HG03039 (cell line): ENCODE measurements around the gene NNAT.
"Not testable (repeated sequence)": the region's sequence is repeated elsewhere in the genome, so short reads cannot be mapped to it uniquely, and the experiment has no call there.

Experiments used
- ATAC-seq: cut with Tn5 transposase; IDR thresholded peaks from one replicate; pipeline ENCODE4 v1.9.1; 2021; ENCODE audit warnings: mild to moderate bottlenecking, moderate library complexity; ENCODE audit not compliant: unreplicated experiment

The NNAT gene

DNA sequence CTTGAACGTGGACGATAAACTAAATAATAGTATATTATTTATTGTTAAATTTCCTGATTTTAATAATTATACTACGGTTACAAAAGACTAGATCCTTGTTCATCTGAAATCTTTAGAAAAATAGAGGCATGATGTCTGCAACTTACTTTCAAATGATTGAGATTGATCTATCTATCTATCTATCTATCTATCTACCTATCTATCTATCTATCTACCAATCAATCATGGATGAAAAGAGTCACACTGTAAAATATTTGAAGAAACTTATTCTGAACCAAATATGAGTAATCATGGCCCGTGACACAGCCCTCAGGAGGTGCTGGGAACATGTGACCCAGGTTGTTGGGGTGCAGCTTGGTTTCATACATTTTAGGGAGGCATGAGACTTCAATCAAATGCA, 18.4 kb downstream of the NNAT start:
- no peak for ATAC-seq

DNA sequence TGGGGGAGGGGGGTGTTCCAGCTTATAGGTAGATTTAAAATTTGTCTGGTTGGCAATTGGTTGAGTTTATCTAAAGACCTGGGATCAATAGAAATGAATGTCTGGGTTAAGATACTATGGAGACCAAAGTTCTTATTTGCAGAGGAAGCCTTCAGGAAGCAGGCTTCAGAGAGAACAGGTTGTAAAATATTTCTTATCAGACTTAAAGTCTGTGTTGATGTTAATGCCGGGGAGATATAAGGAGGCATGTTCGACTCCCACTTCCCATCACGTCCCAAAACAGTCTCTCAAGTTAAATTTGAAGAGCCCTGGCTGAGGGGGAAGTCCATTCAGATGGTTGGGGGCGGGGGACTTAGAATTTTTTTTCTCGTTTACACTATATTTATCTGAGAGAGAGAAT, 19.0 kb downstream of the NNAT start:
- no peak for ATAC-seq

GRCh38 chr20:37540838-37541237, 19.8 kb downstream of the NNAT start:
- not testable (repeated sequence) for ATAC-seq

DNA sequence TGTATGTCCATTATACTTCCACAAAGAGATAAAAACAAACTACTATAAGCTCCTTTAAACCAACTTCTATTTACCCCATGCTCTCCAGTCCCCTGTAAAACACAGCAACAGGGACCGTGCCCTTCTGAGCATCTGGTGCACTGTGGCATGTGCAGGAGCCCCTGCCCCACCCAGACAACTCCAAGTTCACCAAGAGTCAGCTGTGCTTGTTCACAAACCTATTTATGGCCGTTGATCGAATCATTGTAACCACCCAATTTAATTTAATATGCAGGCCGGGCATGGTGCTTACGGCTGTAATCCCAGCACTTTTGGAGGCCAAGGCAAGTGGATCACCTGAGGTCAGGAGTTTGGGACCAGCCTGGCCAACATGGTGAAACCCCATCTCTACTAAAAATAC, 20.3 kb downstream of the NNAT start:
- ATAC-seq: no peak

GRCh38 chr20:37542281-37542680, 21.2 kb downstream of the NNAT start:
- no peak for ATAC-seq

DNA sequence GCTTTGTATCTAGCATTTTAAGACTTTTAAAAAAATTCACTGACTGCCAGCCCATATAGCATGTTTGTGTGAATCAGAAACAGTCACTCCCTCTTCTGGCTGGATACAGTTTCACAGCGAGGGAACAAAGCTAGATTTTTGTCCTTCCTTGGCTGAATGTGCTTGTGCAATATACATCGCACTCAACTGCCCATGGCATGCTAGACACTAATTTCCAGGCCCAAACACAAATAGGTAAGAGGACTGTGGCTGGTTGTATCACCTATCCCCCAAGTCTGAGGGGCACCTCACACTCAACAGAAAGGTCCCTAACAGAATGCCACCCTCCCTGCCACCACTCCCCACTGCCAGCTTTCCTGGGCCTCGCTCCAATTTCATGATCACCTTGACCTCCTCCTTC, 22.8 kb downstream of the NNAT start:
- no peak for ATAC-seq

DNA sequence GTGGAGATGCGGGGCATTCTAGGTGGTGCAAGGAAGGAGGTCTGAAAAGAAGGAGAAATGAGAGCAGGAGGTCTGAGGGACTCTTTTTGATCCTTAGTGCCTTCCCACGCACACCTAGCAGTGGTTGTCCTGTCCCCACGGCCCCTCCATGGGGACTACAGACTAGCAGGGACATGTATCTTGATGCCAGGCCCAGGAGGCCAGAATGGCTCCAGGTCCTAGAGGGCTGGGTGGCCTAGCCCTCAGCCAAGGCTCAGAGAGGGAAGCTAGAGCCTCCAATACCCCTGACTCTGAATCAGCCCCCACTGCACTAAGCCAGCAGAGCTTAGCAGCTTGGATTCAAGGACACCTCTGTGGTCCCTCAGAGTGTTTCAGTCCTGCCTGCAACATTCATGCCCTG, 23.3 kb downstream of the NNAT start:
- ATAC-seq: no peak

DNA sequence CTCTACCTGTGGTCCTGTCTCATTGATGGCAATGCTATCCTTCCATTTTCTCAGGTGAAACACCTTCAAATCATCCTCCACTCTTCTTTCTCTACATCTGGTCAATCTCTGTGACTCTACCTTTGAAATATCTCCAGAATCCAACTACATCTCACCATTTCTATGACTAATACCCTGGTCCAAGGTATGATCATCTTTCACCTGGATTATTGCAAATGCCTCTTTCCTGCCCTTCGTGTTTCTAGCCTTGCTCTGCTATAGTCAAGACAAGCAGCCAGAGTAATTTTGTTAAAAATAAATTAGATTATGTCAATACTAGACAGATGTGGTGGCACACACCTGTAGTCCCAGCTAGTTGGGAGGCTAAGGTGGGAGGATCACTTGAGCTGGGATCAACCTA, 24.5 kb downstream of the NNAT start:
- ATAC-seq: no peak

DNA sequence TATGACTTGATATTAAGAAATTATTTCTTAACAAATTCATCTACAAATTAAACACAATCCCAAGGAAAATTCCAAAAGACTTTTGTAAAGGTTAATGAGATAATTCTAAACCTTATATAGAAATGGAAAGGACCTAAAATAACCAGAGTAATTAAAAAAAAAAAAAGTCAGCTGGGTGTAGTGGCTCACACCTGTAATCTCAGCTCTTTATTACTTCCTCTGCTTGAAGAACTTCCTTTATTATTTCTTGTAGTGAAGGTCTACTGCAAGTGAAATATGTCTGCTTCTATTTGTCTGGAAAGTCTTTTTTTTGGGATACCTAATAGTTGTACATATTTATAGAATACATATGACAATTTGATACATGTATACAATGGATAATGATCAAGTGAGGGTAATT, 26.9 kb downstream of the NNAT start:
- no peak for ATAC-seq

- not testable (repeated sequence) for ATAC-seq
Measured at GRCh38 chr20:37550101-37550920, 29.3 kb downstream of the NNAT start.

DNA sequence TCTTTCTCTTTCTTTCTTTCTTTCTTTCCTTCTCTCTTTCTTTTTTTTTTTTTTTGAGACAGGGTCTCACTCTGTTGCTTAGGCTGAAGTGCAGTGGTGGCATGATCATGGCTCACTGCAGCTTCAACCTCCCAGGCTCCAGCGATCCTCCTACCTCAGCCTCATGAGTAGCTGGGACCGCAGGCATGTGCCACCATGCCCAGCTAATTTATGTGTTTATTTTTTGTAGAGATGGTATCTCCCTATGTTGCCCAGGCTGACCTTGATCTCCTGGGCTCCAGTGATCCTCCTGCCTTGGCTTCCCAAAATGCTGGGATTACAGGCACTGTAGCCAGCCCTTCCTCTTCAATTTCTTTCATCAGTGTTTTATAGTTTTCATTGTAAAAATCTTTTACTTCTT, 30.6 kb downstream of the NNAT start:
- ATAC-seq: not testable (repeated sequence)

- no peak for ATAC-seq
Measured at GRCh38 chr20:37552415-37552814, 31.4 kb downstream of the NNAT start.

DNA sequence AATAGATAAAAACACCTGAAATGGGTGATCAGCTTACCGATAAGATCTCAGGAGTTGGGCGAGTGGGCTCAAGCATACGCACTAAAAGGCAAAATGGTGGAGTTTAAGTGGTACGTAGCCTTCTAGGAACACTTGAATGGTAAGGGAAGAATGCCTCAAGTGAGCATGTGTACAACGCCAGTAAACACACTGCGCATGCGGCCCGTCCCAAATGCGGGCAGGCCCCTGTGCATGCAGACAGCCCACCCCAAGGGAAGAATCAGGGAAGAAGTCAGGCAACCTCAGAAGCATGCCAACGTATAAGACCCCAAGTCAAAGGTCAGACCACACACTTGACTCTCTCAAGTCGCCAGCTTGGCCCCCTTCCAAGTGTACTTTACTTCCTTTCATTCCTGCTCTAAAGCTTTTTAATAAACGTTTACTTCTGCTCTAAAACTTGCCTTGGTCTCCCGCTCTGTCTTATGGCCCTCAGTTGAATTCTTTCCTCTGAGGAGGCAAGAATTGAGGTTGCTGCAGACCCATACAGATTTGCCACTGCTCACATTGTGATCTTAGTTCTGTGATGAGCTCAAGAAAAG, 33.8 kb downstream of the NNAT start:
- ATAC-seq: not testable (repeated sequence)

- no peak for ATAC-seq
Measured at GRCh38 chr20:37556538-37556937, 35.5 kb downstream of the NNAT start.

DNA sequence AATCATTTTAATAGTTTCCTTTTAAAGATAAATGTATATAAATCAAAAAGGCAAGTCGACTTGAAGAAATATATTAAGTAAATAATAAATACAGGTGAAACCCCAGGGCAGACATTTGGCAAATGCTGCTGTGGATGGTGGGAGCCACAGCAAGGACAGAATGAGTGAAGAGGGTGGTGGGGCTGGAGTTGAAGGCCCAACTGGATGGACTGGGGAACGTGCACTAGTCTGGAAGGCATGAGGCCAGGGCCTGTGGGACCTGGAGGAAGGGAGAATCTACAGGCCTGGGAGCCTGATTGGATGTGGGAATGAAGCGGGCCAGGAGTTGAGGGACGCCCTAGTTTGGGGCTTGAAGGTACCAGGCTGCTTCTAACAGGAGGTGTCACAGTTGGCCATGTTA, 37.3 kb downstream of the NNAT start:
- ATAC-seq: no peak

DNA sequence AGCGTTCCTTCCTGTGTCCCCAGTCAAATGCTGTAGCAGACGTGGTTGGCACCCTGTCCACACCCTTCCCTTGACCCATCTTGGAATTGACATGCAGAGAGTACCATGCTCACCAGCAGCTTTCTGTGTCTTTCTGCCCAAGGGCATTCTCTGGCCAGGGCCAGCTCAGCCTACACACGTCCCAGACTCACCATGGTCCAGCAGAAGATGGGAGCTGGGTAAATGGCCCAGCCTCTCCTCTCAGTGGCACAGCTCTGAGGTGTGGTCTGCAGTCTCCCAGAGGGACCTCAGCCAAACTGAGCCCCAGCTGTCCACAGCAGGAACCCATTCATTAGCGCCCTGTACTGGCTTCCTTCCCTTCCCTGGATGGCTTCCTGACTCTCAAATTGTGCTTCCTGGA, 37.7 kb downstream of the NNAT start:
- no peak for ATAC-seq

- ATAC-seq: no peak
Measured at GRCh38 chr20:37559312-37560027, 38.4 kb downstream of the NNAT start.

GRCh38 chr20:37560629-37561028, 39.6 kb downstream of the NNAT start:
- ATAC-seq: no peak

DNA sequence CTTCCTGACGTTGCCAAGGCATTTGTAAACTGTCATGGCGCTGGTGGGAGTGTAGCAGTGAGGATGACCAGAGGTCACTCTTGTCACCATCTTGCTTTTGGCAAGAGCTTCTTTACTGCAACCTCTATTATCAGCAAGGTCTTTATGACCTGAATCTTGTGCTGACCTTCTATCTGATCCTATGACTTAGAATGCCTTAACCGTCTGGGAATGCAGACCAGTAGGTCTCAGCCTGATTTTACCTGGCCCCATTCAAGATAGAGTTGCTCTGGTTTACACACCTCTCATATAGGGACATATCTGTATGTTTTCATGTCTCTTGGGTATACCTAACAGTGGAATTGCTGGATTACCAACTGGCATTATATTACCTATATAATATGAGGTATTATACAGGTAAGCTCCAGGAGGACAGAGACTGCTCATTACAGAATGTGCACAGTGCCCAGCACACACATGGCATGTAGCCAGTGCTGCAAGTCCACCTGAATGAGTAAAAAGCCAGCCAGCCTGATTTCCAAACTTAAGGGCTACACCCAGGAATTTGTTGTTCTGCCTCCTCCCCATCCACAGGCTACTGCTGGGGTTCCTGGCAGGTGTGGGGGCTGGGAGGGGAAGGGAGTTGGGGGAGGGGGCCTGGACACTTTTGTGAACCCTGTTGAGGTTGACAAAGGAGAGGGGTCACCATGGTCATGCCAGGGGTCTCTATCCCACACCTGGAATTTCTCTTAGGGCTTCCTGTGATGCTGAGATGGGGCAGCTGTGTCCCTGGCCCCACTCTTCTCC, 41.8 kb downstream of the NNAT start:
- ATAC-seq: no peak

DNA sequence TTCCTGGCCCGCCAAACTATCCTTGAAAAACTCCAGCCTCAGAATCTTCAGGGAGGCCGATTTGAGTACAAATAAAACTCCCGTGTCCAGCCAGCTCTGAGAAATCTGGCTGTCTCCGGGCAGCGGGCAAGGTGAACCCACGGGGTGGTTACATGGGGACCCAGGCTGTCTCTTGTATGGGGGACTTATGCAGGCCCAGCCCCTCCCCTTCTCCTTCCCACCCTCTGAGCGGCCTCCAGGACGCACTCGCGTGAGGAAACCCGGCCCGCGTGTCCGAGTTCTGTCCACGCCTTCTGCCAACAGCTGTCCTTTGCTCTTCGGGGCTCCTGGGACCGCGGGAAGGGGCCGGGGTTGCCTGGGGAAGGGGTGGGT, 43.0 kb downstream of the NNAT start:
- ATAC-seq: no peak

DNA sequence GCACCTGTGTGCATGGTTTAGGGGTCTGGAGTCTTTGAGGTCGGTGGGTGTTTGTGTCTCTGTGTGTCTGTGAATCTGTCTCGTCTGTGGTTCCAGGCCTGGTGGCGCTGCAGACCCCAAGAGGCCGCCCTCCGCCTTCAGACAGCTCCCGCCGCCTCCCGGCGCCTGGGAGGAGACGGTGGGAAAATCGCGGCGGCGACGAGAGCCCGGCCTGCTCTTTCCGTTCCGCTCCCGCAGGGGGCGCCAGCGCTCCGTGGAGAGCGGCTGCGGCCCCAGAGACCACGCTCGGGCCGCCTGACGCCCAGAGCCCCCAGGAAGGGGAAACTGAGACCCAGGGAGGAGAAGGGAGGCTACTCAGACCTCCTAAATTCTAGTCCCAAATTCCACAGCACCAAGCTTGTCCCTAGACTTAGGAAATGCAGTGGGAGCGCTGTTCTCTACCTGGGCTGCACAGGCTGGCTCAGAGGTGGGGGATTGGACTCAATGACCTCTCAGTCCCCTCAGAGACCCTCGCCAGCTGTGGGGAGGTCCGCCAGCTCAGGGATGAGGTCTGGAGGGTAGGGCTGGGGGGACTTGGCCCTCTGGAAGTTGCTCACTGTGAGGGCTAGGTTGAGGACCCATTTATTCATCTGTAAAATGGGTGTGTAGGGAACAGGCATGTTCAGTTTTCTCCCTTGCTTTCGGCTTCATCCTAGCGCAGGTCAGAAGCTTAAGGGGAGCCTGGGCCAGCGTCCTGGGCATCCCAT, 43.5 kb downstream of the NNAT start:
- no peak for ATAC-seq
